Activated effector memory CD4-positive, alpha-beta T cell treated with anti-CD3 and anti-CD28 coated beads, Interleukin-2, amount 50 U/mL, for 16 hours (primary cell): Measurements from ENCODE around the gene PPM1M.
A peak's percentile ranks its signal among the peaks of the same experiment; 100 is the strongest.

Experiments used
- DNase-seq: peaks from one replicate; pipeline ENCODE4 v3.0.0-alpha.2; 2020

Gene PPM1M

DNA sequence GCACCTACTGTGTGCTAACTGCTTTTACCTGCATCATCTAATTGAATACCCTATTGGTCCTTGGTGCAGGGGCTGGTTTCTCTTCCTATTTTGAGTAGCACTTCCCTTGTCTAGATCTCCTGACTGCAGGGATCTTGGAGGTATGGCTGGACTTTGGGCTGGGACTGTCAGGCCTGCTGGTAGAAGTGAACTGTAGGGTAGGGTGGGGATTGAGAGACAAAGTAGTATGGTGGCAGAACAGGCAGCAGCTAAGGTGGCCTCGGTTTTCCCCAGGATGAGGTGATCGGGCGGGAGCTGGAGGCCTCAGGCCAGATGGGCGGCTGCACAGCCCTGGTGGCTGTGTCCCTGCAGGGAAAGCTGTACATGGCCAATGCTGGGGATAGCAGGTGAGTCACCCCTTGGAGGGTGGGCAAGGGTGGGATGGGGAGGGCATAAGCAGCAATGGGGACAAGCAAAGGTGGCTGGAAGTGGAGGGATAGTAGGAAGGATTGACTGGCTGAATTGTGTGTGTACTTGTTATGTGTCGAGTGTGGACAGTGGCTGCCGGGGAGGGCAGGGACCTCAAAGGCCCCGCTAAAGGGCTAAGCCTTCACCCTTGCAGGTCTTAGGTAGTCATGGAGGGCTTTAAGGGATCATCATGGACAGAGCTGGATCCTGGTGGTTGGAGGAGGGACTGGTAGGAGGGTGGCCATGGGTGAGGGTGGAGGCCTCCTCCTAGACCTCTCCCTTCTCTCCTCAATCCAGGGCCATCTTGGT, 2.0 kb downstream of the PPM1M start:
- peak; percentile 62 for DNase-seq

DNA sequence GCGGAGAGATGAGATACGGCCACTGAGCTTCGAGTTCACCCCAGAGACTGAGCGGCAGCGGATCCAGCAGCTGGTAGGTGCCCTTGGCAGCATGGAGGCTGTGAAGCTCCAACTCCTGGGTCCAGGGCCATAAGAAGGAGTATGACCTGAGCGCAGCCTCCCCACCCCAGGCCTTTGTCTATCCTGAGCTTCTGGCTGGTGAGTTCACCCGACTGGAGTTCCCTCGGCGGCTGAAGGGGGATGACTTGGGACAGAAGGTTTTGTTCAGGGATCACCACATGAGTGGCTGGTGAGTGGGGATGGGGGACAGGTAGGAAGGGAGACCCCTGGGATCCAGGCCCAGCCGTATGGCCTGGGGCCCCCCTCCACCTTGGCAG, 2.6 kb downstream of the PPM1M start:
- DNase-seq, result peak; percentile 62

DNA sequence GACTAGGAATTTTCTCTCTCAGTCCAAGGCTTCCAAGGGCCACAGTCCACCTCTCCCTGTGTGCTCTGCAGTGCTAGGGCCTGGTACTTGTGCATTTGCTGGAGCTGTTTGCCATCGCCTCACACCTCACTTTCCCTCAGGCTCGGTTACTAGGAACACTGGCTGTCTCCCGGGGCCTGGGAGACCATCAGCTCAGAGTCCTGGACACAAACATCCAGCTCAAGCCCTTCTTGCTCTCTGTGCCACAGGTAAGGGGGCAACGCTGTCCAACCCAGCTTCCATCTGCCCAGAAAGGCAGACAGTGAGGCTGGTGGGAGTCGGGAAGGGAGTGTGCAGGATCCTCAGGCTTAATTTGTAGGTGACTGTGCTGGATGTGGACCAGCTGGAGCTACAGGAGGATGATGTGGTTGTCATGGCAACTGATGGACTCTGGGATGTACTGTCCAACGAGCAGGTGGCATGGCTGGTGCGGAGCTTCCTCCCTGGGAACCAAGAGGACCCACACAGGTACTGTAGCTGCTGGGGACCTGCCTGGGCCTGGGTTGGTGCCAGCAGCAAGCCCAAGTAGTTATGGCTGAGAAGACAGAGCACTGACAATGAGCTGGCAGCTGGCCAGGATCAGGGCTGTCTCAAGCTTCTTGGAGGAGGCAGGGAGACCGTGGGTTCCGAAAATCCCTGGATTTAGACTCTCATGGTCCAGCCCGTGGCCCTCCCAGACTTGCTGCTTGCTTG, 3.4 kb downstream of the PPM1M start:
- peak; percentile 68 for DNase-seq

DNA sequence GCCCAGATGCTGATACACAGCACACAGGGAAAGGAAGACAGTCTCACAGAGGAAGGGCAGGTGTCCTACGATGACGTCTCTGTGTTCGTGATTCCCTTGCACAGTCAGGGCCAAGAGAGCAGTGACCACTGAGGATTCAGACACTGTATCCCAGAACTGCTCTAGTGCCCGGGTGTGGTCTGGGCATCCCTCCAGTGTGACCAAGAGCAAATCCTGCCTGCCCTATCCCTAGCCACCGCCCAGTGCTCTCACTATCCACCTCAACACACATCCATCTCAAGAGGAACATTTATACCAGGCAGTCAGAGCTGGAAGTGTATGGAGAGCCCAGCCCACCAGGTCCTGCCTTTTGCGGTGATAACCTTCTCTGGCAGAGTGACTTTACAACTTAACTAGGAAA, 4.1 kb downstream of the PPM1M start:
- DNase-seq, result no peak

DNA sequence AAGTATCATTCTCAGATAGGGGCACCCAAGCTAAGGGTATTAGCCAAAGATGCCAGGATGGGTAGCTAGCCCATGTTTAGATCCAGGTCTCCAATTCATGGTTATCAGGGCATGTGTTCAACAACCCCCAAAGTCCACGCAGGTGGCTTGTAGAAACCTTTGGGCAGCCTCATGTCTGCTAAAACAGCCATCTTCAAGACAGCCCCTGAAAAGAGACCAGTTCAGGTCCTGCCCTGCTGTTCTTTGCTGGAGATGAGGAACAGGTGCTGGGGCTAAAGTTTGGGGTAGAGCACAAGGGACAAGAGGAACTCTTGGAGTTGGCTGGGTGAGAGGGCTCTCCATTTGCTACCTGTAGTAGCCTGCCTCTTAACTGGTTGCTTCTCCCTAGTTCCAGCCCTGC, 4.6 kb downstream of the PPM1M start:
- DNase-seq, result peak; percentile 55

DNA sequence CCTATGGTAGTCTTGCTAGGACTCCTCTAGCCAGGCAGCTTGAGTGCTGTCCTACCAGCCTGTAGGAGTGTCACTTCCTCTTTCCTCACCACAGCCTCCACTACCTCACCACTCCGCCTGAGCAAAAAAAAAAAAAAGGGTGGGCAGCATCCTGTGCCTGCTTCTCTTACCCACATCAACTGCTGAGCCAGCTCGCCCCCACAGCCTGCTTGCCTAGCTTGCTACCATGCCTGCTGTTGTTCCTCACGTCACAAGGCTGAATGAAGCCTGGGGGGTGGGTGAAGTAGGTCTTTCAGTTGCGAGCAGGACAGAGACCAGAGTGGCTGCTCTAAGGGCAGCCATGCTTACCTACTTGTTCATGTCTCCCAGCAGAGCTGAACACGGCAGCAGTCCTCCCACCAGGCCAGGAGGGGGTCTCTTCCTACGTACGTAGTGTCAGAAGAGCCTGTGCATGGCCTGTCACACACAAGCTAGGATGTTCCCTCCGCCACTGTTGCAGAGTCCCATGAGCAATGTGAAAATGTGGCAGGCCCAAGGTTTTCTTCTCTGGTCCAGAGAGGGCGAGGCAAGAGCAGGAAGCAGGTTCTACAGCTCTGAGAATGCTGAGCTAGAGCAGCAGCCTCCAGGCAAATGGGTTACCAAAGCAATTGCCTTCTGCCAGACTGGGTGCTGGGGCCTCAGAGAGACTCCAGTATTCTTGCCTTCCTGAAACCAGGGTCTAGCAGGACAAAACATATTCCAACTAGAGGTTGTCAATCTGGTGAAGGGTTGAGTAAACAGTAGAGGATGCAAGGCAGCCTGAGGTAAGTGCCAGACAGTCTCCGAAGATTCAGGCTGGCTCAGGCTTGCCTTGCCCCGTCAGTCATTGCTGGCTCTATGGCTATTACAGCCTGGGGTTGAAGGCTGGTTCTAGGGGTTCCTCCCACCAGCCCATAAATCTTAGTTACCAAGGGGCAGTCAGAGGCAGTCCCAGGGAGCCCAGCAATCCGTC, 8.1 kb downstream of the PPM1M start:
- peak; percentile 93 for DNase-seq

DNA sequence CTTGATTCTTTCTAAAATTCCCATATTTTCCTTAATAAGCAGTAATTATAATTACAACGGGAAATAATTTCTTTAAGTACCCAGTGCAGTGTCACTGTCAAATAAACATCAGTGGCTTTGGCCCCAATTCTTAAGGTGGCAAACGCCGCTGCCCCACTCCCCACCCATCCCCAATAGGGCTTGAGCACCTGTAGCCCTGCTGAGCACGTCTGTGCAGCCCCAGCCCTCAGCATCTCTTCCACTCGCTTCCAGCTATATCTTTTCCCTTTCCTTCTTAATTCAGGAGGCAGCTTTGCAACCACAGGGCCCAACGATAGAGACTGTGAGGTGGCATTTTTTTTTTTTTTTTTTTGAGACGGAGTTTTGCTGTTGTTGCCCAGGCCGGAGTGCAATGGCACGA, 9.0 kb downstream of the PPM1M start:
- no peak for DNase-seq

DNA sequence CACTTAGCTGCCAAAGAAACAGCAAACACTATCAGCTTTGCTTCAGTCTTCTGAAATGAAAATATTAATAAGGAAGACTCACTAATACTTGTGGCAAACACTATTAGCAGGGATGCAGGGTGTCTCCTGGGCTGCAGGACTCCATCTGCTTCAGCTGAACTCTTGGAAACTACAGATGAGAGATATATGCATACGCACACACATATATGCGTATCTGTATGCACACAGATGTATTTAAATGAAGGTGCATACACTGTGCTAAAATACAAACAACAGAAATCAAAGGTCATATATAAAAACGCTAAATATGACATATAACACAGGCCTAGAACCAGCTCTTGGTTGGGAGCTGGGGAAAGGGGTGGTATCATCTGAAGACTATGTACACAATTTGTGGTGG, 10.6 kb downstream of the PPM1M start:
- no peak for DNase-seq

DNA sequence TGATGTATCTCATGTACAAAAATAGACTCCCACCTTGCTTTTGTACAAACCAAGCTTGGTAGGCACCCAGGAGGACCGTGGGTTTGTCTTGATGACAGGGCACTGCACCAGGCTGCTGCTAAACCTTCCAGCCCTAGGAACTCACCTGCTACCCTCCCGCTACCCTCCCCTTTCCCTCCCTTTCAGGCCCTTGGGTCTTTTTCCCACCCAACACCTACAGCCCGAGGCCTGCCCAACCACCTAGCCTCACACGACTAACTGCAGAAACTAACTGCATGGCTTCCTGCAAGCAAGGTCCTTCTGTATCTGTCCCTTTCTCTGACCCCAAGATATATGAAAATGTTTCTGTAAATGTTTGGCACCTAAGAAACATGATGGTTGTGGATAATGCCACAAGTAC, 11.1 kb downstream of the PPM1M start:
- no peak for DNase-seq

DNA sequence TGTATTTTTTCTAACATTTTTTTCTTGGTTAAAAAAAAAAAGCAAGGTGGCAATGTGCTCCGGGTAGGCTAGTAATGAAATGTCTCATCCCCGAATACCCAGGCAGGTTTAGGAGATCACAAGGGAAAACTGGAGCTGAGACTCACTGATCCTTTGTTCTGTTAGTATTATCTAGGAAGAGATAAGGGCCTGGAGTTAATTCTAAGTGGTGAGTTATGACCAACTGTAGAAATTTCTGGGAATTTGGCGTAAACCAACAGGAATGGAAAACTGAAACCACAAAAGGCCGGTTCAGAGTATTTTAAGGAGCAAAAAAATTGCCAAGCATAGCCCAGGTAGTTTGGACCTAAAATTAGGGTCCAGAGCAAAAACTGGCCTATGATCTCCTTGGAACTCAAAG, 12.4 kb downstream of the PPM1M start:
- DNase-seq, result no peak

DNA sequence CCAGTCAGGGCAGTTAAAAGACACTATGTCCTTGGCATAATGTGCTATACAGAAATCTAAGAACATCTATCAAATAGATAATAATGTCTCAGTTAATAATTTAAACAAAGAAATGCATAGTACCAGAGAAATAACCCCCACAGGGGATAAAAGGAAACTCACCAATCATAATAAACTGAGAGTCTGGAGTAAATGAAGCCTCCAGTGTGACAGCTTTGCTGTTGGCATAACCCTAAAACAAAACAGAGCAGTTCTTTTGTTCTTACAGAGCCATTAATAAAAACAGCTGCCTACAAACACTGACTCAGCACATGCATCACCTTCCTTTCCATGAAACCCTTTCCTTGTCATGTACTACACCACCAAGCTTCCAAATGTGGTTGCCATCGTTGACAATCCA, 13.5 kb downstream of the PPM1M start:
- no peak for DNase-seq

DNA sequence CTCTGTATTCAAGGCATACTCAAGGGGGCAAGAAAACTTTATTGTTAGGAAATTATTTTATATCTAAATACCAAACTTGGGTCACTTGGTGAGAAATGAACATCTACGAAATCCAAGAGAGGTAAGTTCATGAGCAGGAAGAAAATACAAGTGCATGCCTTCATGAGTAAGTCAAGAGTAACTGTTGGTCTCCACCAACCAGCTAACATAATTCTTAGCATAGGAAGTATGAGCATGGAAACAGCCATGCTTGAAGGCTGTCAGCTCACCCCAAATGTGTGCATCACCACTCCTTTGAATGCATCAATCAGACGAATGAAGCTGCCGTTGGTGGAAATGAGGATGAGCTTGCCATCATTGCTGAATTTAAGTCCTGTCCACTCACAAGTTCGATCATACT, 13.9 kb downstream of the PPM1M start:
- no peak for DNase-seq

DNA sequence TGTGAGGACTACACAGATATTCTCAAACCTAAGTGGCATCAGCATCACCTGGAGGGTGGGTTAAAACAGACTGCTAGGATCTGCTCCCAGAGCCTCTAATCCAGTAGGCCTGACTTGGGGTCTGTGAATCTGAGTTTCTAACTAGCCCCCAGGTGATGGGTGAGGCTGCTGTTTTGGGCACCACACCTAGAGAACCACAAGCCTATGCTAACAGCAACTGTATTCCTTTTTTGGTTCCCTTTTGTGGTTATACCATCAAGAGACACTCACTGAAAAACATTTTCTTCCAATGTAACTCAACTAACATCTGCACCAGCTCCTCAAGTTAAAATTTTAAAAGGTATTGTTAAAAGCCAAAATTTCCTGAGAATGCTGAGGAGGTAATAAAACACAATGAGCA, 16.9 kb downstream of the PPM1M start:
- no peak for DNase-seq

DNA sequence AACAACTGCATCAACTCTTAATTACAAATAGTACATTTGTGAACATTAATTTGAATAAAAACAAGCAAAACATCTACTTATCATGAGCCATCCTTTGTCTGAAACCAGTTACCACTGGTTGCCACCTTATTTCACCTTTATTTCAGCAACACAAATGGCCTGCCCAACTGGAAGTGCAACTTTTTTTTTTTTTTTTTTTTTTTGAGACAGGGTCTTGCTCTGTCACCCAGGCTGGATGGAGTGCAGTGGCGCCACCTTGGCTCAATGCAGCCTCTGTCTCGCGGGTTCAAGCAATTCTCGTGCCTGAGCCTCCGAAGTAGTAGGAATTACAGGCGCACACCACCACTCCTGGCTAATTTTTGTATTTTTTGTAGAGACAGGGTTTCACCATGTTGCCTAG, 19.8 kb downstream of the PPM1M start:
- DNase-seq, result no peak

DNA sequence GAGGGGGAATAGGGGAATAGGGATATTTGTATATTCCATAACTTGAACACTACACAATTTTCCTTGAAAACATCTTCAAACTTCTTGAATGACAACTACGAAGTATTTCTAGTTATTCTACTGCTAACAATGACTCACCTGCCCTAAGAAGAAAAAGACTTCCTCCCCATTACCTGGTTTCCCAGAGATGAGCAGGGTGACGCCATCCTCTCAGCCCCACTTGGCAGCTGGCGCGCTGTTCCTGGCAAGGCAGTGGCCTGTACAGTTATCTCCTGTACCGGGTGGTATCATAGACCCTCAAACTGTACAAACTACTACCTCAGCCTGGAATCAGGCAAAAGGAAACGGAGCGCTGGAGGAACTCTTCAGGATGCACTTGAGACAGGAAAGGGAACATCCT, 22.5 kb downstream of the PPM1M start:
- DNase-seq, result peak; percentile 82

DNA sequence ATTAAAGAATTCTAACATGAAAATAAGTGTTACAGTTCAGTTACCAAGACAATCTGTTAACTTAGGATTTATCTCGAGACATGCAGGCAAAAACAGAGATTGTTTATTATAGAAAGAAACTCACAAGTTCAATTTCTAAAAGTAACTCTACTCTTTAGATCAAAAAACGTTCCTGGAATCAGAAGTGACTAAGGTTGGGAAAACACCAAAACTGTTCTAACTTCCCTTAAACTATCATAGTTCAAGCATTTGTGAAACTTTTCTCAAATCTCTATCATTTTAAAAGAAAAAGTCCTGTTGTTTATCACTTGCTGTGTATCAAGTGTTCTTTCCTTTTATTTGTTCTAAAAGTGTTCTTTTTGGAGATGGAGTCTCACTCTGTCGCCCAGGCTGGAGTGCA, 24.2 kb downstream of the PPM1M start:
- no peak for DNase-seq

DNA sequence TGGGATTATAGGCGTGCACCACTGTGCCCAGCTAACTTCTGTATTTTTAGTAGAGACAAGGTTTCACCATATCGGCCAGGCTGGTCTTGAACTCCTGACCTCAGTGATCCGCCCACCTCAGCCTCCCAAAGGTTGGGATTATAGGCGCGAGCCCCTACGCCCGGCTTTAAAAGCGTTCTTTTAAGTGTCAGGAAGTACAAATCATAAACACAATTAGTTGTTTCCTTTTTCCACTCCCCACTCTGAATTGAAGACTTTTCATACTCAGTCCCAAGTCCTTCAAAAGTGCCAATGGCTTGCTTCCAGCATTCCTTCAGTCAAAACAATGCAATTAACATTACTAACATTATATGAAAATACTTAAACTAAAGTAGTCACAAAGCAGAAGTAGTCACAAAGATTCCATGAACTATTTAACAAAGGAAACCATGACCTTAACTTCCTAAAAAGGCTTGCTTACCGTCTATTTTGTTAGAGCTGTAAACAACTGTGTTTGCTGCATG, 24.7 kb downstream of the PPM1M start:
- DNase-seq, result no peak

DNA sequence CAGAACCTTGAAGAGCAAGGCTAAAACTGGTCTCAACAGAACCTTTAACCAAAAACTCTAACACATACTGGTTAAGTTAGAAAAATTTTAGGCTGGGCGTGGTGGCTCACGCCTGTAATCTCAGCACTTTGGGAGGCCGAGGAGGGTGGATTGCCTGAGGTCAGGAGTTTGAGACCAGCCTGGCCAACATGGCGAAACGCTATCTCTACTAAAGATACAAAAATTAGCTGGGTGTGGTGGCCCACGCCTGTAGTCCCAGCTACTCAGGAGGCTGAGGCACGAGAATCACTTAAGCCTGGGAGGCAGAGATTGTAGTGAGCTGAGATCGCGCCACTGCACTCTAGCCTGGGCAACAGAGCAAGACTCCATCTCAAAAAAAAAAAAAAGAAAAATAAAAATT, 26.6 kb downstream of the PPM1M start:
- peak; percentile 58 for DNase-seq

DNA sequence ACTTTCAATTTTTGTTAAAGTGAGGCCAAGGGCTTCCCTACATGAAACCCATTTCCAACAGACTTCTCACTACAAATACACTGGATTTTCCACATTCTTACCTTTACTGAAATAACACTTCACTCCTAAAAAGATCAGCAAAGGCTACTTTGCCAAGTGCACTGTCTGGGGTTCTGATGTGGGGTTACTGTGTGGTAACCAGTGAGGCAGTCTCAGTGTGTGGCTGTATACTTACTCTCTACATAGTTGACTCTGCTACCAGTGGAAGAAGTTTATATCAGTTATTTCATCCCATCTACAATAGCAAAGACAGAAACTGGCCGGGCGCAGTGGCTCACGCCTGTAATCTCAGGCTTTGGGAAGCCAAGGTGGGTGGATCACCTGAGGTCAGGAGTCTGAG, 27.3 kb downstream of the PPM1M start:
- DNase-seq, result peak; percentile 58

DNA sequence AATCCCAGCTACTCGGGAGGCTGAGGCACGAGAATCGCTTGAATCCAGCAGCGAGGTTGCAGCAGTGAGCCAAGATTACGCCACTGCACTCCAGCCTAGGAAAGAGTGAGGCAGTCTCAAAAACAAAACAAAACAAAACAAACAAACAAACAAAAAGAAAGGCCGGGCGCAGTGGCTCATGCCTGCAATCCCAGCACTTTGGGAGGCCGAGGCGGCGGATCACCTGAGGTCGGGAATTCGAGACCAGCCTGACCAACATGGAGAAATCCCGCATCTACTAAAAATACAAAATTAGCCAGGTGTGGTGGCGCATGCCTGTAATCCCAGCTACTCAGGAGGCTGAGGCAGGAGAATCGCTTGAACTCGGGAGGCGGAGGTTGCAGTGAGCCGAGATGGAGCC, 29.2 kb downstream of the PPM1M start:
- DNase-seq, result peak; percentile 55

DNA sequence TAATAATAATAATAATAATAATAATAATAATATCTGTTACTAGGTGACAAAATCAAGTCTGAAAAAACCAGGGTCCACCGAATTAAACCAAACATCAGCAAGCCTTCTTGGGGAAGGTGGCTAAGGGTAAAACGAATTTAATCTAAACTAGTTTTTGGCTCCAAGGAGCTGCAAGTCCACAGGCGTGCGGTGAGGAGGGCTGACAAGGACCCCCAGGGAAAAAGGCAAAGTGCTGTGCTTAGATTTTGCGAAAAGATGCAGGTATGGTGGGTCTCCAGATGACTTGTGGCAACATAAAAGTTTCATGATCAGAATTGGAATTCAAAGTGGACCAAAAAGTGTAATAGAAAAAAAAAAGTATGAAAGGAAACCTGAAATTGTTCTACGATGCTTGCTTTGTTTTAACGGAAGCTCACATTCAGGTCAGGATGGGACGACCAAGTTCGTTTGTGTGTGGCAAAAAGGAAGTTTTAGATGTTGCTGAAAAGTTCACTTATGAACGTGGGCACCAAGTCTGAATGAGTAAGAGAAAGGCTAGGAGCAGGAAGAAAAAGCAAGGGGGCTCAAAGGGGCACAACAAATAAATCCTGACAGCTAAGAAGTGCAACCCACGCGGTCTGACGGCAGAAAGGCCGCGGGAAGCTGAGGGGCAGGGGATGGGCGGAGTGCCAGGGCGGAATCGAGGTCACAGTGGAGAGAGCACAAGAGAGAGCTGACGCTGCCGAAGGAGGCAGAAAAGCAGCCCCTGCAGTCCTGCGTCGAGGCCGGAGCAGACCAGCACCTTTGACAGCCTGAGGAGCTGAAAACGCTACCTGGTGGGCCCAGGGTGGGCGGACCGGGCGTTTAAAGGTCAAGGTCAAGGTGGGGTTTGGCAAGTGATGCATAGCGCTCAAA, 31.8 kb downstream of the PPM1M start:
- peak; percentile 90 for DNase-seq

DNA sequence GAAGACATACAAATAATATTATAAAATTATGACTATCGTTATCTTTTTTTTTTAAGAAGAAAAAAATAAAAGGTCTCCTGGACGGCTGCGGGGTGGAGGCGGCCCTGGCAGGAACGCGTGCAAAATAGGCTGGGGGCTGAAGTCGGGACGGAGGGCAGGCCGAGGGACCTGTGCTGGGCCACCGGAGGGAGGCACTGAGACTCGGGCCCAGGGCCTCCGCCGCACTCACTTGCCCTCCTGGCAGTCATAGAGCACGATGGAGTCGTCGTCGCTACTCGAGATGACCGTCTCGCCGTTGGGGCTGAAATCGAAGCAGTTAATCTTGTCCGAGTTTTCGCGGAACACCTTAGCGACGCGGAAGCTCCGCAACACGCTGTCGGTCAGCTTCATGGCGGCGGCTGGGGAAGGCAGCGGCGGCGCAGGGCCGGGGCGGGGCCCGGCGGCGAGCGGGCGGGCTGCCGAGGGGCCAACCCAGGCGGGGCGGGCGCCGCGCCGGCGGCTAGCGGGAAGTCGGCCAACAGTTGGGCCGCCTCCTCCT, 32.5 kb downstream of the PPM1M start:
- peak; percentile 90 for DNase-seq
